ENCODE measurements around the gene FAM107B. TPM values are rescaled to one million over a fixed set of nuclear protein-coding genes. Genes with fewer than 3 reads are reported as not detected.

FAM107B gene
- total RNA-seq, 1 experiment from 2014 or later: 144 TPM

DNA sequence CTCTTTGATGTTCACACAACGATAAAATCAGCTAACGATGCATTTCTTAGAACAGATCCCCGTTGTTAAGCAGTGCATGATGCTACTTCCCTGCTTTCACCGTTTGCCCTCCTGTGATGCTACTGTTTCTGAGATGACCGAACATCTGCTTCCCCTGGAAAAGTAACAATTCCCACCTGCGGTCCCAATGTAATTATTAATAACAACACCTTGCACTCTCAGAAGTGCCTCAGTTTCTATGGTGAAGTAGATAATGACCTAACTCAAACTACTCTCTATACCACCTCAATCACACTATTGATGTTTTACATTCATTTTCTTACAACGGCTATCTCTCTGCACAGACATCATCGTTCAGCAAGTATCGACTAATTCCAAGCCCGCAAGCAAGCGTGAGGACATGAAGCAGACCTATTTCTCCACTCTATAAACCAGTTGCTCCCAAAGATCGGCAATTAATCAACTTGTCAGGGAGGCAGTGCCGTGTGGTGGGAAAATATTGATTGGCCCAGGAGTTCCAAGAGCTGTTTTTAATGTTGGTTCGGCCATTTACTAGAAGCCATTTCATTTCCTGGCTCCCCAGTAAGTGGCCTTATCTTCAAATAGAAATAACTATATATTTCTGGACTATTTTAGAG, 42.7 kb downstream of the FAM107B start:
- Histone ChIP-seq H2AFZ (no peak overlapping the region), H3K36me3 (ENCODE audit: low read depth) (no peaks in the 10 kb centered on the region), H3F3A (ENCODE audit: insufficient read depth, low read depth) (no peaks in the 10 kb centered on the region), H3K4me1 (replicated peaks; ENCODE audit: insufficient read depth) (no peaks in the 10 kb centered on the region), H3K27me3 (ENCODE audit: insufficient read depth, low read depth) (no peaks in the 10 kb centered on the region), H3K9me2 (ENCODE audit: insufficient read depth) (no peaks in the 10 kb centered on the region), H3K9me3 (ENCODE audit: insufficient read depth, low read depth) (no peaks in the 10 kb centered on the region), H3K27ac (no peak overlapping the region), H3K79me2 (ENCODE audit: low read depth) (no peaks in the 10 kb centered on the region), H3K4me3 (no peak overlapping the region), H4K20me1 (ENCODE audit: insufficient read depth) (no peaks in the 10 kb centered on the region), H3K4me2 (no peak overlapping the region)
- no peak for DNase-seq
- ChIA-PET CTCF (no interaction called here), POLR2A (ENCODE audit: unreplicated experiment) (no interaction called here)
- TF ChIP-seq, protein P1, sequence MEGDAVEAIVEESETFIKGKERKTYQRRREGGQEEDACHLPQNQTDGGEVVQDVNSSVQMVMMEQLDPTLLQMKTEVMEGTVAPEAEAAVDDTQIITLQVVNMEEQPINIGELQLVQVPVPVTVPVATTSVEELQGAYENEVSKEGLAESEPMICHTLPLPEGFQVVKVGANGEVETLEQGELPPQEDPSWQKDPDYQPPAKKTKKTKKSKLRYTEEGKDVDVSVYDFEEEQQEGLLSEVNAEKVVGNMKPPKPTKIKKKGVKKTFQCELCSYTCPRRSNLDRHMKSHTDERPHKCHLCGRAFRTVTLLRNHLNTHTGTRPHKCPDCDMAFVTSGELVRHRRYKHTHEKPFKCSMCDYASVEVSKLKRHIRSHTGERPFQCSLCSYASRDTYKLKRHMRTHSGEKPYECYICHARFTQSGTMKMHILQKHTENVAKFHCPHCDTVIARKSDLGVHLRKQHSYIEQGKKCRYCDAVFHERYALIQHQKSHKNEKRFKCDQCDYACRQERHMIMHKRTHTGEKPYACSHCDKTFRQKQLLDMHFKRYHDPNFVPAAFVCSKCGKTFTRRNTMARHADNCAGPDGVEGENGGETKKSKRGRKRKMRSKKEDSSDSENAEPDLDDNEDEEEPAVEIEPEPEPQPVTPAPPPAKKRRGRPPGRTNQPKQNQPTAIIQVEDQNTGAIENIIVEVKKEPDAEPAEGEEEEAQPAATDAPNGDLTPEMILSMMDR (conservative IDR thresholded peaks at IDR 0.05): no peak
- TF ChIP-seq EZH2 (IDR thresholded peaks at IDR 0.05; ENCODE audit: low read depth): no peak
- intact Hi-C loops (cut with micrococcal nuclease; ENCODE audit: unreplicated experiment): no loop called here
- BruUV-seq (replicated peaks): no TSS peak

DNA sequence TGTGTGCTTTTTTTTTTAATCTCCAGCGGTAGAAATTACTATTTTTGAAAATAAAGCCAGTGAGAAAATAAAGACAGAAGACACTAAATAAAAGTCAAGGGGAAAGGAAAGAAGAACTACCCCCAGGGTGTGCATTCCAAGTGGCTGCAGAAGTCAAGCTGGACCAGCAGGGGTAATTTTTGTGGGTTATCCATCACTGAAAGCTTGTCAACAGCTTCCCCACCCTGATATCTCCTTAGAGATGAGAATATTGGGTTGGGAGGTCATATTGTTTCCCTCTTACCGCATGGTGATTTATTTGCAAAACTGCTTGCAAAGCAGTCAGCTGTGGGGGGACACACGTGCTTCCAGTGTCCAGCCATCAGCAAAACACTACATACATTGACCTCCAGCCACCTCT, 46.4 kb downstream of the FAM107B start:
- no TSS peak for BruUV-seq (replicated peaks)
- H3K9me3 ChIP-seq (ENCODE audit: insufficient read depth, low read depth): no peaks in the 10 kb centered on the region
- no peak for DNase-seq
- TF ChIP-seq, protein P1 (conservative IDR thresholded peaks at IDR 0.05): no peak
- TF ChIP-seq EZH2 (IDR thresholded peaks at IDR 0.05; ENCODE audit: low read depth): no peak
- H3K4me2 ChIP-seq: no peak overlapping the region
- H3K27ac ChIP-seq: no peak overlapping the region
- intact Hi-C loops (cut with micrococcal nuclease; ENCODE audit: unreplicated experiment): no loop called here
- H3F3A ChIP-seq (ENCODE audit: insufficient read depth, low read depth): no peaks in the 10 kb centered on the region
- CTCF ChIA-PET: no interaction called here
- POLR2A ChIA-PET (ENCODE audit: unreplicated experiment): no interaction called here
- no peak overlapping the region for H3K4me3 ChIP-seq
- H3K79me2 ChIP-seq (ENCODE audit: low read depth): no peaks in the 10 kb centered on the region
- H2AFZ ChIP-seq: no peak overlapping the region
- no peaks in the 10 kb centered on the region for H3K9me2 ChIP-seq (ENCODE audit: insufficient read depth)
- H3K36me3 ChIP-seq (ENCODE audit: low read depth): no peaks in the 10 kb centered on the region
- H3K4me1 ChIP-seq (replicated peaks; ENCODE audit: insufficient read depth): no peaks in the 10 kb centered on the region
- no peaks in the 10 kb centered on the region for H3K27me3 ChIP-seq (ENCODE audit: insufficient read depth, low read depth)
- H4K20me1 ChIP-seq (ENCODE audit: insufficient read depth): no peaks in the 10 kb centered on the region

DNA sequence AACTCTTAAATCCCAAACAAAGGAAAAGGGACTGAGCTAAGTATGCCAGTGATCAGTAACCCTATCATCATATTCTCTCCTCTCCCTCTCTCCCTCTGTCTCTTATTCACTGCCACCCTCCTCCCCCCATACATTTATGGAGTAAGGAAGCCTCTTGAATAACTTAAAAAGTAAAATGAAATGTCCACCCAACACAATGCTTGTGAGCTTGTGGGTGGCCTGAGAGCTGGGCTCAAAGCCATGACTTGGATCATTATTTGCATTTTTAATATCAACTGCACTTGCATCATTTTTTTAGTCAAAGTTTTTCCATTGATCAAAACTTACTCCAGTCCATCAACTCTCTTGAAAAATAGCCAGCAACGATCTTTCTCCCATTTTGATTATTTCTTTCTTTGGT, 46.8 kb downstream of the FAM107B start:
- CTCF ChIA-PET: no interaction called here
- H2AFZ ChIP-seq: no peak overlapping the region
- no peaks in the 10 kb centered on the region for H3F3A ChIP-seq (ENCODE audit: insufficient read depth, low read depth)
- no peaks in the 10 kb centered on the region for H3K9me2 ChIP-seq (ENCODE audit: insufficient read depth)
- H3K79me2 ChIP-seq (ENCODE audit: low read depth): no peaks in the 10 kb centered on the region
- no peak for DNase-seq
- no peak overlapping the region for H3K4me3 ChIP-seq
- H3K9me3 ChIP-seq (ENCODE audit: insufficient read depth, low read depth): no peaks in the 10 kb centered on the region
- no peaks in the 10 kb centered on the region for H4K20me1 ChIP-seq (ENCODE audit: insufficient read depth)
- H3K27me3 ChIP-seq (ENCODE audit: insufficient read depth, low read depth): no peaks in the 10 kb centered on the region
- H3K27ac ChIP-seq: no peak overlapping the region
- H3K36me3 ChIP-seq (ENCODE audit: low read depth): no peaks in the 10 kb centered on the region
- POLR2A ChIA-PET (ENCODE audit: unreplicated experiment): no interaction called here
- H3K4me1 ChIP-seq (replicated peaks; ENCODE audit: insufficient read depth): no peaks in the 10 kb centered on the region
- BruUV-seq (replicated peaks): no TSS peak
- H3K4me2 ChIP-seq: no peak overlapping the region
- intact Hi-C loops (cut with micrococcal nuclease; ENCODE audit: unreplicated experiment): no loop called here
- TF ChIP-seq, protein P1 (conservative IDR thresholded peaks at IDR 0.05): no peak
- no peak for TF ChIP-seq EZH2 (IDR thresholded peaks at IDR 0.05; ENCODE audit: low read depth)

Measured in PC-9 (cell line).